Fibroblast of the conjunctiva (primary cell): ENCODE data around the gene ISG15.
"Not testable (repeated sequence)": the region's sequence is repeated elsewhere in the genome, so short reads cannot be mapped to it uniquely, and the experiment has no call there.

Experiments used
- DNase-seq: peaks from one replicate; pipeline ENCODE4 v3.0.0-alpha.2; 2010; ENCODE audit warnings: low read depth

The ISG15 gene

DNA sequence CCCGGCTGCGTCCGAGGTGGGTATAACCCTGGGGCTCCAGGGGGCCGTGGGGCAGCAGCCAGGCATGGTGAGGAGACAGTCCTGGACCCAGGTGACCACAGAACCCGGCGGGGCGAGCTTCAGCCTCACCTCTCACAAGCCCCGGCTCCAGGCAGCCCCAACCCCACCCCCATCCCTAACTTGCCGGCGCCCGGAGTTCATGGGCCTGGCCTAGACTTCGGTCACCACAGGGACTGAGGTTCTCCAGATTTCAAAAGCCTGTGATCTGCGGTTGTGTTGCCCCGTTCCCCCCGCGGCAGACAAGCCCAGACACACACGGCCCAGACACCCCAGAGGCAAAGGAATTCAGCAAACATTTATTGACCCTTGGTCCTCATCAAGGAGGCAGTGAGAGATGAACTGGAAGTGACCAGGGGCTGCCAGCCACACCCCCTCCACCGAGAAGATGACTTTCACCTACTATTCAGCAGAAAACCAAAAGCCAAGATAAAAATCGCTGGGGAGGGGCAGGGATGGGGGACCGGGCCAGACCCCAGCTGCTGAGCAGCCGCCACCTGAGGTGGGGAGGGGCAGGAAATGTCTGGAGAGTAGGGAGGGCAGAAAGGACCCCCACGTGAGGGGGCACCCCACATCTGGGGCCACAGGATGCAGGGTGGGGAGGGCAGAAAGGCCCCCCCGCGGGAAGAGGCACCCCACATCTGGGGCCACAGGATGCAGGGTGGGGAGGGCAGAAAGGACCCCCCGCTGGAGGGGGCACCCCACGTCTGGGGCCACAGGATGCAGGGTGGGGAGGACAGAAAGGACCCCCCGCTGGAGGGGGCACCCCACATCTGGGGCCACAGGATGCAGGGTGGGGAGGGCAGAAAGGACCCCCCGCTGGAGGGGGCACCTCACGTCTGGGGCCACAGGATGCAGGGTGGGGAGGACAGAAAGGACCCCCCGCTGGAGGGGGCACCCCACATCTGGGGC, 17.3 kb upstream of the ISG15 start:
- DNase-seq: no peak

DNA sequence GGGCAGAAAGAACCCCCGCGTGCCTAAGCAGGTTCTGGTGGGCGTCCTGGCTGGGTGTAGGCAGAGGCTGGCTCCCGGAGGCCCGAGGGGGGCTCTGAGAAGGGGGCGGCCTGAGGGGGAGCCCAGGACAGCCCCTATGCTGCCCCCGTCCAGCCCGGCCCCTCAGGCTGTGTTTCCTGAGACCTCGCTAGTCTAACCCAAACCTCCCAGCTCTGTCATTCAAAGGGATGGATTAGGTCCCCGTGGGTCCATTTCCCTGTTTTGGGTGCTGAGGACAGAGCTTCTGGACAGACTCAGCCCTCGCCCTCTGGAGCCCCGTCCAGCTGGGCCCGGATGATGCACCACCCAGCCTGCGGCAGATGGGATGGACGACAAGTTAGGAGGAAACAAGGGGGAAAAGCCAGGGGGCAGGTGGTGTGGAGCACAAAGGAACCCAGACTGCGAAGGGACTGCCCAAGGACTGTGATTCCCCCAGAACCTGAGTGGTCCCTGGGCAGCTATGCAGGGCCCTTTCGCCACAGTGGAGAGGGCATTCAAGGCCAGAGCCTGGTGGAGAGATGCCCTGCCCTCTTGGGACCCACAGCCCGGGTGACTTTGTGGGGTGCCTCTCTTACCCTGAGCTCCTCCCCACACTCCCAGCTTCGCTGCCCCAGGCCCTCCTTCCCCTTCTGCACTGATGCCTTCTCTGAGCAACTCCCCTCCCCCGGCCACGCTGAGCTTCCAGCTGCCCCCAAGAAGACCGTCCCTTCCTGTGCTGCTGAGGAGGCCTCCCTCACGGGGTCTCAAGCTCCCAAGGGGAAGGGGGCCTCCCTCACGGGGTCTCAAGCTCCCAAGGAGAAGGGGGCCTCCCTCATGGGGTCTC, 16.2 kb upstream of the ISG15 start:
- no peak for DNase-seq

DNA sequence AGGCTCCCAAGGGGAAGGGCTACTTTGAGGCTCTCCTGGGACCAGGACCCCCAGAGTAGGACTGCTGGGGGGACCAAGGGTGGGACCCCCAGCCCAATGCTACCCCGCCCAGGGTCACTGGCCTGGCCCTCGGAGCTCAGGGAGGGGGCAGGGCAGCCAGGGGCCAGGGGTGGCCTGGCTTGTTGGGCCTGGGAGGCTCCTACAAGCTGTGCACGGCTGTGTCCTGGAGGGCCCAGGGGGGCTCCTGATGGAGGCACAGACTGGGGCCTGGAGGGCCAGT, 15.6 kb upstream of the ISG15 start:
- no peak for DNase-seq

DNA sequence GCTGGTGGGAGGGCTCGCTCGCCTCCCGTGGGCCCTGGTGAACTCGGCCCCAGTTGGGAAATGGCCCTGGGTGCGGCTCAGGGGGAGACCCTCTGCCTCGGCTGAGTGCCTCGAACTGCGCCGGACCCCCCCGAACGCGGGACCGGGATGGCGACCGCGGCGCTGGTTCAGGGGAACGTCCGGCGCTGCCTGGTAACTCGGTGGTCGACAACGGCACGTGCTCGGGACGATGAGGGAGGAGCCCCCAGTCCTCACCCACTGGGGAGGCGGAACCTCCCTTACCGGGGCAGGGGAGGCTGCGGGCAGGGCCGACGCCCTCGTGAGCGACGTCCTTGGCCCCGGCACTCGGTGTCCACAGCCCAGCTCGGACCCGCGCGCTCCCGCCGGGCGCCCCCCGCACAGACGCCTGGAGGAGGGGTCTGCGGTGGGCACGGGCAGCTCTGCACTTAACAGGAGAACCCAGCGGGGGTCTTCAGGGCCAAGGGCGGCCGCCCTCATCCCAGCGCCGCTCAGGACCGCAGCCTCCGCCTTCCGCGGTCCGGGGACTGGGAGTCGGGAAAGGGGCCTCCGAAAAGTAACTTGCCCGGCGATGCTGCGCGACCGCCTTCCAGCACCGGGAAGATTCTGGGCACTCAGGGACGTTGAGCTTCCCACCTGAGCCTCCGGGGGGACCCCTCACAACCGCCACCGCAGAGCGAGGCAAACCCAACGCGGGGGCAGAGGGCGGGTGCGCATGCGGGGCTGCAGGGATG, 15.1 kb upstream of the ISG15 start:
- DNase-seq: no peak

DNA sequence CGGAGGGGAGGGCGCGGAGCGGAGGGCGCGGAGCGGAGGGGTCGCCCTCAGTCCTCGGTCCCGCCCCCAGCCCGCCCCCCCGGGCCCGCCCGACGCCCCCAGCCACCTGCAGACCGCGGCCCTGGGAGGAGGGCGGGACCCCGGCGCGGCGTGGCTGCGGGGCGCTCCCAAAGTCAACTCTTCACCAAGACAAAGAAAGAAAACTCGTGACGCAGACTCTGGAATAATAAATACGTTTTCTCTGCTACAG, 14.6 kb upstream of the ISG15 start:
- no peak for DNase-seq

DNA sequence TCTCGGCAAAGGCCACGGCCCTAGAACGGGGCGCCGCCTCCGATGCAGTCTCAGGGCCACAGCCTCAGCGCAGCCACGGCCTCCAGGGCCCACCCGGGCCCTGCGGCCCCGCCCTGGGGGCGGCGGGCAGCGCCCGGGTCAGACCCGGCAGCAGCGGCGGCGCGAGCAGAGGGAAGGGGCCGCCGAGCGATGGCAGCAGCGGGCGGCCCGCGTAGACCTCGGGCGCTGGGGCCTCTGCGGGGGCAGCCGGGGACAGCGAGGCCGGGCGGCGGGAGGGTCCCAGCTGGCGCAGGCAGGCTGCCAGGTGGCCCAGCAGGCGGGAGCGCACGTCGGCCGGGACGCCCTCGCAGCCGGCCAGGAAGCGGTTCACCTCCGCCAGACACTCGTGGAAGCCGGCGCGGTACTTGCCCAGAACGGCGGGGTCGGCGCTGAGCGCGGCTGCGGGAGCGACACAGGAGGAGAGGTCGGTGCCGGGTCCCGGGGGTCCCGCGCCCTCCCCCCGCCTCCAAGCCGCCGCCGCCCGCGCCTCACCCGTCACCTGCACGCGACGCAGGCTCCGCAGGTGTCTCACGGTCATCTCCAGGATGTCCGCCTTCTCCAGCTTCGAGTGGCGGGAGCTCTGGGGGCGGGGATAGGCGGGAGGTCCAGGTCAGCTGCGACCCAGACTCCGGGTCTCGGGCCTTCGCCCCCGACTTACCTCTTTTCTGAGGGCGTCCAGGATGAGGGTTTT, 14.1 kb upstream of the ISG15 start:
- no peak for DNase-seq

DNA sequence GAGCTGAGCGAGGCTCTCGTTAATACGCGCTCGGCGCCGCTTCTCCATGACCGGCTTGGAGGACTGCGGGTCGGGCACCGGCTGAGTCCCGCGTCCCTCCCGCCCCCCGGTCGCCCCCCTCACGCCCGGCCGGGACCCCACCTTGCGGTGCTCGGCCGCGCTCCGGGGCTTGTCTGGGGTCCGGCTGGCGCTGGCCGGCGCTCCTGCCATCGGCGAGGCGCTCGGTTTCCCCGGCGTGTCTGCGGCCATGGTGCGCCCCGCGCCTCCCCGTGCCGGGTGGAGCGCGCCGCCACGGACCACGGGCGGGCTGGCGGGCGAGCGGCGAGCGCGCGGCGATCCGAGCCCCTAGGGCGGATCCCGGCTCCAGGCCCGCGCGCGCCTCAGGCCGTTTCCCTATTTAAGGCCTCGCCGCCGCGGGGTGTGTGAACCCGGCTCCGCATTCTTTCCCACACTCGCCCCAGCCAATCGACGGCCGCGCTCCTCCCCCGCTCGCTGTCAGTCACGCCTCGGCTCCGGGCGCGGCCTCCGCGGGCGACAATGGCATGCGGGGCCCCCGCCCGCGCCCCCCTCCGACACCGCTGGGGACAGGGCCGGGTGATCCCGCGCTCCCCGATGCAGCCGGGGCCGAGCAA, 13.5 kb upstream of the ISG15 start, which contains the start of gene HES4:
Gene HES4 (minus strand): TSS at position 373 of the 632 bp plus-strand sequence. CDS start 124 bp downstream, at position 249.
- peak; percentile 27 for DNase-seq

DNA sequence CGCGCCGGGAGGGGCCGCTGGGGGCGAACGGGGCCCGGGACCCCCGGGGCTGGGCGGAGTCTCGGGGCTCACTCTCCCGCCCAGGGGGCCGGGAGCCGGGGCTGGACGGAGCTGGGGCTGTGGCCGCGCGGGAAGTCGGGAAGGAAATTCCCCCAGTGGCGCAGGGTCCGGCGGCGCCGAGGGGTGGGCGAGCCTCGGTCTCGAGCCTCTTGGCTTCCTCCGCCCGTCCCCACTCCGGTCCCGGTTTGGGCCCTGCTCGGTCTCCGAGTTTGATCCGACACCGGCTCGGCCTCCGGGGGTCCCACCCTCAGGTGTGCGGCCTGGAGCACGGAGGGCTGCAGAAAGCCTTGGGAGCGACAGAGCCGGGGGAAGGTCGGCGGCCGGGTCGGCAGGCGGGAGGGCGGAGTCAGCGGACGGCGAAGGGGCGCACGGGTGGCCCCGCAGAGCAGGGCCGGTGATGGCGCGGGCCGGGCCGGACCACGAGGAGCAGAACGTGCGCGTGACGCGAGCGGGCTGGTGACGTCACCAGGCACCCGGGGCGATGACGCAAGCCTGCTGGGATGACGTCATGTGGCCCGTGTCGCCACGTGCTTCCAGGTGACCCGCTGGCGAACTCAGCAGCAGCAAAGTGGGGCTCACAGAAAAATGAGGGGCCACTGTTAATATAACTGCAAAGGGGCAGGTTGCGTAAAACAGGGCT, 12.8 kb upstream of the ISG15 start:
- no peak for DNase-seq

DNA sequence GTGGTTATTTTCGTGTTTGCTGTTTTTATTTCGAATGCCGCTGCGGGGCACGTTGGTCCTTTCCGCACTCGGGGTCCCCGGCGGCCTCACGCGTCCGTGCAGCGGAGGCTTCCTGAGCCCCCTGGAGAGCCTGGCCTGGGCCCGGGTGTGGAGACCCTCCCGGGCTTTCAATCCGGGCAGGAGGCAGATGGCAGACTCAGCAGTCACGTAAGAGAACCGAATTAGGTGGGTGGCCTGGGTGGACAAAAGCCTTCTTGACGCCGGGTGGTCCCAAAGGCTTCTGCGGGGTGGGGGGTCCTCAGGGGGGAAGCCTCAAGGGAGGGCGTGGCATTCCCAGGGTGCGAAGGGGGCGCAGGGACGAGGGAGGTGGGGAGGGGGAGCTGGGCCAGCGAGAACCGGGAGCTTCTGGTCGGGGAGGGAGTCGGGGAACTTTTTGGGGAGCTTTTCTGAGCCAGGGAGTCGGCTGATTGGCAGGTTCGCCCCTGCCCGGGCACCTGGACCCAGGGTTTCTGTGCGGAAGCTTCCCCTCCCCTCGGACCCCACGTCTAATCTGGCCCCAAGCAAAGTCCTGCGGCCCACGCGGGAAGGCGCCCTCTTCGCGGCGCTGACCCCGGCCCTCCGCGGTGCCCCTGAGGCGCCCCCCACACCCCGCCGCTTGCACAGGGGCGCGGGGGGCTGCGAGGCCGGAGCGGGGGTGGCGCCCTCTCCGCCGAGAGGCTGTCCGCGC, 12.1 kb upstream of the ISG15 start:
- DNase-seq: no peak

DNA sequence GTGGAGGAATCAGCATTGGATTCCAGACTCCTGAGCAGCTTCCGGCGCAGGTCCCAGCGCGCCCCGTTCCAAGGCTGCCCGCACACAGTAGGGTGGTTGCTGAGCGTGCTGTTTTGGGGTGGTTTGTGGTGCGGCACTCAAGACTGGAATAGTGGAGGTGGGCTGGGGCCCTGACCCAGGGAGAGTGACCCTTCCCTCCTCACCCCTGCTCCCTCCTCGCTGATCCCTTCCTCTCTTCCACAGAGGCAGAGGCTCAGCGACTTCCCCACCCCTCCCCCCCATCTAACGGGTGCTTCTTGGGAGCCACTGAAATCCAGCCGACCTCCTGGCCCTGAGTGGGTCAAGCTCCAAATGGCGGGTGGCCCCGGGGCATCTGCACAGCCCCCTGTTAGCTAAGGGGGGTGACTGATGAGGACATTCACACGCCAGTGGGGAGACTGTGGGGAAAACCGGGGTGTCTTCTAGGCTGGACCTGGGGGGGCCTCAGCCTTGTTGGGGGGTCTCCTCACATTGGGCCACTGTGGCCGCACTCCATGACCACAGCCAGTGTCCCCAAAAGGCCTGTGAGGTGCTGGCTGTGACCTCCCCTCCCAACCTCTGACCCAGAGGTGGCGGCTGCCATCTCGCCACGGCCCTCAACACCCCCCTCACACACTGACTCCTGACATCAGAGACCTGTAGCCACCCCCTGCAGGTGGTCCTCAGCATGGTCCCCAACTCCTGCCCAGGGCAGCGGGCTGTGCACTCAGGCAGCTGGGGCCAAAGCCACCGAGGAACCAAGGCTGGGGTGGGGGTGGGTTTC, 9.5 kb upstream of the ISG15 start:
- no peak for DNase-seq

DNA sequence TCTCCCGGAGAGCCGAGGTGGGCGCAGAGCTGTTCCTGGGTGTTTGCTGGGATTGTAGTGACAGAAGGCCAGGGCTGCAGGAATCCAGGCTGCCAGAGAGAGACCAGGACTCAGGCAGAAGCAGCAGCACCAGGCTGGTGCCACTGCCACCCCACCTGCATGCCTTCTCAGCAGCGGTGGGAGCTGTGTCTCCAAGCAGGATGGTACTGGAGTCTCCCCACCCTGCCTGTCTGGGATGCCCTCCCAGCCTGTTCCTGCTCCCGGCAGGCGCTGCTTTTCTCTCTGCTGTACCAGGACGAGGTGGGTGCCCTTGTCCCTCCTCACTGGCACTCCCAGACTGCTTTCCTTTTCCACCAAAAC, 8.9 kb upstream of the ISG15 start:
- no peak for DNase-seq

DNA sequence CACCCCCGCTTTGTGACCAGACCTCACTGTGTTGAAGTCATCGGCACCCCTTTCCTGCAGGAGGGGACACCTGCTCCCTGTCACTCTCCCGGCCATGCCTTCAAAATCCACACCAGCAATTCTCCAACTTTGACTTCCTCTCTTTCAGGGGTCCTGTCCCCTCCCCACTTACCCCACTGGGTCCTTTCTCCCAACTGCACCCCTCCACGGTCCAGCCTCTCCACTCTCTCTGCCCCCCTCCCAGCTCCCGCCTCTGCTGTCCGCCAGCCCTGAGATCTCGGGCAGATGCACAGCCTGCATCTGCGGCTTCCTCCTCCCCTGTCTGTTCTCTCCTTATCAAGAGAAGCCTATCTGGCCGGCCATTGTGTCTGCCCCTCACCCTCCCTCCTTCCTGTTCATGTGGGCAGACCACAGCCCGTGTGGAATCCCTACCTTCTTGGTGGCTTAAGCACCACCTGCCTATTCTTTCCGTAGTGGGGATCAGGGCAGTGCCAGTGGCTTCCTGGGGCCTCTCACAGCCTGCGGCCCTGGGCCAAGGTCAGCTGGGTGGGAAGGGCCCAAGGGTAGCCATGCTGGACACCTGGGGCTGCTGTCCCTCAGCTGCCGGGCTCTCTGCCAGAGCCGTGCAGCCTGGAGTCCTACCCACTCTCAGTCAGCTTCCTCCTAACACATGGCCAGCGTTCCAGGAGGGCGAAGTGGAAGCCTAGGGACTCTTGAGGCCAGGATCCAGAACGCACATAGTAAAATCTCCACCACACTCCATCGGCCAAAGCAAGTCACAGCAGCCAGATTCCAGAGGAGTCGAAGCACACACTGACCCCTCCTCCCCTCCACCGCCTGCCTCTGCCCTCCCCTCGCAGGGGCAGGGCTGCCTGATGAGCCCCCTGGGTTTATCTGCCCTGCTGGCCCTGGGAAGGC, 8.3 kb upstream of the ISG15 start:
- DNase-seq: no peak

DNA sequence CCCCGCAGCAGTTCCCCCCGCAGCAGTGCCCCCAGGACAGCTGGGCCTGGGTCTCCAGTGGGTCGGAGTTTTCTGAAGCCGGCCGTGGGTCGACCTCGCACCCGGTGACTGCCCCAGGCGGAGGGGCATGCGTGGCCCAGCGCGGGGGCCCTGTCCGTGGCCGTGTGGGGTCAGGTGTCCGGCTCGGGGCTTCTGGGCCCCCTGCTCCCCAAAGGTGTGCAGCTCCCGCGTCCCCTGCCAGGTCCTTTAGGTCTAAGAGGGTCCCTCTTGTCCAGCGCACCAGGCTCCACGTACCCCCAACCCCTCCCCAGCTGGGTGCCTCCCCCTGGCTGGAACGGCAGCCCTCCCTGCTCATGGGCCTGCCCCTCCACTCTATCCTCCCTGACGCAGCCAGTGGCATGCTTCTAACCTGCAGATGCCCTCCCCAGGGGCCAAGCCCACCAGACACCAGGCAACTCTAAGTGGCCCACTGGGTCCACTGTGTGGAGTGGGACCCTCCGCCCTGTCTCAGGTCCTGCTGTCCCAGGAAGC, 7.5 kb upstream of the ISG15 start:
- DNase-seq: no peak

DNA sequence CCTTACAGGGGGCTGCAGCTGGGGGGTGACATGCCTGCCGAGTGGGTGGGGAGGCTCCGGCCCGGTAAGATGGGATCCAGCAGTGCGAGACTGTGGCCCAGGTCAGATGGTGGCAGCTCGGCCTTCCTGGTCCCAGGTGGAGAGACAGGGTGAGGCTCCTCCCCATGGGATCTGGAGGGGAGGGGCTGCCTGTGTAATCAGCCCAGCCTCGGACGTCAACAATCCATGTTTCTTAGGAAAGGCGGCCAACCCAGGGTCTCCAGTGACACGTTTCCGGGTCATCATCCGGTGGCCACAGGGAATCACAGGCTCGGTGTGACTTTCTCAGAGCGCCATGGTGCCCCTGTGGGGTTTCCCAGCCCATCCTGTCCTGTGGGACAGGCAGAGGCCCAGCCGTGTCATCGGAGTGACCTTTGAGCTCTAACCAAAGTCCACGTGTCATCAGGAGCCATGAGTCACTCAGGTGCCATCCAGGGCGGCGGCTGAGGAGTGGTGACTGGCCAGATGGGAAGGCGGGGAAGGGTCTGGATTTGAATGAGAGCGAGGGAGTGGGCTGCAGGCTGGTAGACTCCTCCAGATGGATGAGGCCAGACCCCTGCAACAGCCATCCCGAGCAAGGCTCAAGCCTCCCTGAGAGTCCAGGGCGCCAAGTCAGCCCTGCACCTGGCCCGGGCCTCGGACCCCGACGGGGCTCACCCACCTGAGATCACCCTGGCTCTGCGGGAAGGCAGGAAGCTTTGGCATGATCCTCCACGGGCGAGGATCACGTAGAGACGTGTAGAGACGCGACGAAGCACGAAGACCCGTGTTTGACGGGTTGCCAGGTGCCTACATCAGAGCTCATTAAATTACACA, 6.8 kb upstream of the ISG15 start:
- no peak for DNase-seq

DNA sequence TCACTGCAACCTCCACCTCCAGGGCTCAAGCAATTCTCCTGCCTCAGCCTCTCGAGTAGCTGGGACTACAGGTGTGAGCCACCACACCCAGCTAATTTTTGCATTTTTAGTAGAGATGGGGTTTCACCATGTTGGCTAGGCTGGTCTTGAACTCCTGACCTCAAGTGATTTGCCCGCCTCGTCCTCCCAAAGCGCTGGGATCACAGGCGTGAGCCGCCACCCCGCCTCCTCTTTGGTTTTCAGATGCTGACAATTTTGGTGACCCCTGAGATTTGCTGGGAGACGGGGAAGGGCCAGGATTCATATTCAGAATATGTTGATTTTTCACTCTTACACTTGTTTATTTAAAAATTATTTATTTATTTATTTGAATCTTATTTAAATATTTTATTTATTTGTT, 3.2 kb upstream of the ISG15 start:
- DNase-seq: not testable (repeated sequence)

DNA sequence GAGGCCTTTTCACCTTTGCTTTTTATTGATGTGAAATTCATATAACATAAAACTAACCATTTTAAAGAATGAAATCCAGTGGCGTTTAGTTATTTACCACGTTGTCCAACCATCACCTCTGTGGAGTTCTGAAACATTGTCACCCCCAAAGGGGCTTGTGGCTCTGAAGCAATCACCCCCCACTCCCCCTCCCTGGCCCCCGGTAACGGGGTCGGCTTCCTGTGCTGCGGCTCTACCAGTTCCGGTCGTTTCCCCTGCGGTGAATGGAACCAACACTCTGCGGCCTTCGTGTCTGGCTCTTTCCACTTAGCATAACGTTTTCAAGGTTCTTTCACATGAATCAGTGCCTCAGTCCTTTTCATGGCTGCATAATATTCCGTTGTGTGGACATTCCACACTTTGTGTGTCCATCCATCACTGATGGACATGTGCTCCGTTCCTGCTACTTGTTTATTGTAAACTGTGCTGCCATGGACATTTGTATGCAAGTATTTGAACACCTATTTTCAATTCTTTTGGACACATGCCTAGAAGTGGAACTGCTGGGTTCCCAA, 1.8 kb upstream of the ISG15 start:
- DNase-seq: no peak

DNA sequence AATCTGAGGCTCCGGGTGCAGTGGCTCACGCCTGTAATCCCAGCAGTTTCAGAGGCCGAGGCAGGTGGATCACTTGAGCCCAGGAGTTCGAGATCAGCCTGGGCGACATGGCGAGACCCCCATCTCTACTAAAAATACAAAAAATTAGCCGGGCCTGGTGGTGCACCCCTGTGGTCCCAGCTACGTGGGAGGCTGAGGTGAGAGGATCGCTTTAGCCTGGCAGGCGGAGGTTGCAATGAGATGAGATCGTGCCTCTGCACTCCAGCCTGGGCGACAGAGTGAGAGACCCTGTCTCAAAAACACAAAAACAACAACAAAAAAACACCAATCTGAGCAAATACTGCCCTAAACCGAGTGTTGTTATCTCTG, 577 bp upstream of the ISG15 start:
- DNase-seq: not testable (repeated sequence)
